Cardiac muscle cell (in vitro differentiated cells and primary cell): ENCODE results near the gene RUNX2. TPM values are rescaled to one million over a fixed set of nuclear protein-coding genes. Genes with fewer than 3 reads are reported as not detected.

Source experiments
- DNase-seq, 2 donors: peaks; one replicate each; pipeline versions ENCODE4 v3.0.0 to v3.0.0-alpha.2; 2010 to 2017; ENCODE audit warnings: low read depth in 1 of 2, low spot score in 1 of 2
- H3K27ac ChIP-seq: fragments of 200-600 bp; sonication (generic); 2 replicates; pipeline ENCODE4 v1.5.1; 2016
- H3K27me3 ChIP-seq: fragments of 200-600 bp; sonication (generic); 2 replicates; pipeline ENCODE4 v1.6.0; 2016; ENCODE audit warnings: control low read depth
- H3K36me3 ChIP-seq: fragments of 200-600 bp; sonication (generic); 2 replicates; pipeline ENCODE4 v1.5.1; 2016; ENCODE audit warnings: control low read depth
- H3K4me1 ChIP-seq: fragments of 200-600 bp; sonication (generic); 2 replicates; pipeline ENCODE4 v1.8.1; 2017; ENCODE audit warnings: low read depth, mild to moderate bottlenecking, mixed run types
- H3K4me3 ChIP-seq: fragments of 200-600 bp; sonication (generic); 2 replicates; pipeline ENCODE4 v1.5.1; 2016; ENCODE audit warnings: mild to moderate bottlenecking
- H3K9me3 ChIP-seq: fragments of 200-600 bp; sonication (generic); 2 replicates; pipeline ENCODE4 v1.5.1; 2017; ENCODE audit warnings: low read depth, mild to moderate bottlenecking, control low read depth
- CTCF ChIP-seq: IDR thresholded peaks from 2 replicates; pipeline ENCODE4 v1.5.1; 2012; ENCODE audit warnings: low read depth, mild to moderate bottlenecking, low read length
- polyA plus RNA-seq: library from polyadenylated mRNA; unstranded; fragments of >200 nt; fragmentation: Nextera tagmentation; extraction: Ambion mirVana; gene quantifications from 2 replicates; pipeline ENCODE4 v1.2.1, GENCODE V29; 2016
- total RNA-seq: library from RNA; depleted of rRNA; stranded (reverse); fragments of >200 nt; gene quantifications from 2 replicates; pipeline ENCODE4 v1.2.3, GENCODE V29; 2016

RUNX2 gene
- total and polyA plus RNA-seq, 2 experiments from 2014 or later, result 1.6 to 1.9 TPM

- Histone ChIP-seq H3K36me3 (no peaks in the 10 kb centered on the region), H3K4me1 (no peaks in the 10 kb centered on the region), H3K4me3 (no peak overlapping the region), H3K27me3 (no peaks in the 10 kb centered on the region), H3K9me3 (no peaks in the 10 kb centered on the region), H3K27ac (no peak overlapping the region)
- DNase-seq, result no peak
- no peak for TF ChIP-seq CTCF
Measured at GRCh38 chr6:45630314-45630713, 302.2 kb downstream of the RUNX2 start.

- Histone ChIP-seq H3K9me3 (no peaks in the 10 kb centered on the region), H3K4me3 (no peak overlapping the region), H3K27ac (no peak overlapping the region), H3K36me3 (no peaks in the 10 kb centered on the region), H3K4me1 (no peaks in the 10 kb centered on the region), H3K27me3 (no peaks in the 10 kb centered on the region)
- no peak for TF ChIP-seq CTCF
- DNase-seq, result no peak
Measured at GRCh38 chr6:45630801-45631200, 302.7 kb downstream of the RUNX2 start.

- no peak for TF ChIP-seq CTCF
- no peak for DNase-seq
- Histone ChIP-seq H3K36me3 (no peaks in the 10 kb centered on the region), H3K27me3 (no peaks in the 10 kb centered on the region), H3K4me1 (no peaks in the 10 kb centered on the region), H3K4me3 (no peak overlapping the region), H3K27ac (no peak overlapping the region), H3K9me3 (no peaks in the 10 kb centered on the region)
Measured at GRCh38 chr6:45631396-45631795, 303.3 kb downstream of the RUNX2 start.

- Histone ChIP-seq H3K27ac (no peak overlapping the region), H3K4me1 (no peaks in the 10 kb centered on the region), H3K9me3 (no peaks in the 10 kb centered on the region), H3K36me3 (no peaks in the 10 kb centered on the region), H3K4me3 (no peak overlapping the region), H3K27me3 (no peaks in the 10 kb centered on the region)
- no peak for TF ChIP-seq CTCF
- DNase-seq, result no peak
Measured at GRCh38 chr6:45633272-45633908, 305.3 kb downstream of the RUNX2 start.

- no peak for DNase-seq
- H3K4me1 ChIP-seq, result no peaks in the 10 kb centered on the region
- no peak overlapping the region for H3K4me3 ChIP-seq
- no peak for TF ChIP-seq CTCF
- no peaks in the 10 kb centered on the region for H3K9me3 ChIP-seq
- no peaks in the 10 kb centered on the region for H3K36me3 ChIP-seq
- no peak overlapping the region for H3K27ac ChIP-seq
- no peaks in the 10 kb centered on the region for H3K27me3 ChIP-seq
Measured at GRCh38 chr6:45634231-45634630, 306.1 kb downstream of the RUNX2 start.
